CD4-positive, alpha-beta T cell treated with Interleukin-6 for 4 hours (primary cell): ENCODE measurements around the gene SENP6.

Experiments
- DNase-seq: peaks from one replicate; pipeline ENCODE4 v3.0.0-alpha.2; 2020; ENCODE audit warnings: mixed read lengths

The SENP6 gene

DNA sequence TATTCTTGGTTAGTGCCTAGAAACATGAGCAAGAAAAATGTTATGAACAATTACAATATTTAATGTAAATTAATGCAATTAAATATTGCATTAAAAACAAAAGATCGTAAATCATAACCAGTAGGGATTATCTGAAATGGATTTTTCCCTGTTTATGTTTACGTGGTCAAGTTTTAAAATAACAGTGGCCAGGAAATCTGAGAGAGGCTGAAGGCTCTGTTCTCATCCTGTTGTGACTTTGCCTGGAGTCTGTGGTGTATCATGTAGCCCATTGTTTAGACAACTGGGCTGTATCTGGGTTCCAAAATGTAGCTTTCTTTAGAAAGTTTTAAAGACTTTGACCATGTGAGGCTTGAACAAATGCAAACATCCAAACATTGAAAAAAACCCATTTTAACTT lies 149.8 kb downstream of the SENP6 start:
- DNase-seq = no peak

DNA sequence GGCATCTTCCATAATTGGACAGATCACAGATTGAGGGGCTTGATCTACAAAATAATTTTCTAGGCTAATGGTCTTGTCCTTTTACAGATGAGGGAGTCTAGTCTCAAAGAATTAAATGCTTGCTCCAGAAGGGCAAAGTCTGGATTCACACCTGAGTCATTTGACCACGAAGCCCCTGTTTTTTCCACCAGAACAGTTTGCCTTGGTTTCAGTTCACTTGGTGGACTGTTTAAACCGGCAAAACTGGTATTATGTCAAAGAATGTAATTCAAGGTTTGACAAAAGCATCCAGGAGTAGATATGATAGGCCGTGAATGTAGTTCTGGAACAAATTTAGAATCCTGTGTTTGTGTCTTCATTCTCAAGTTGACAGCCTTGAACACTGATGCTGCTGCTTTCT lies 150.7 kb downstream of the SENP6 start:
- no peak for DNase-seq

DNA sequence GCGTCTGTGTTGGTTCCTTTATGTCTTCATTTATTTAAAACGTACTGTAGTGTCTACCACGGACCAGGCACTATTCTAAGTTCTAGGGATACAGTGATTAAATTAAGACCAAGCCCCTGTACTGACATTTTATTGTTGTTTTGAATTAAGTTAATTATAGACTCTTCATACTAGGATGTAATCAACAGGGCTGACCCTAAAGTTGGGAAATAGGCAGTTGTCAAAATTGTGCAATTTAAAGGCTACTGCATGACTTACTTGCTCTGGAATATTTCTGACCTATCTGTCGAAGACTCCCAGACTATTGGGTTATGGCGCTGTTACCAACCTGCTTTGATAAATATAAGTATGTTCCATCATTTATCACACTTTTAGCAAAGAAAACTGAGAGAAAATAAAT lies 154.0 kb downstream of the SENP6 start:
- DNase-seq = no peak

DNA sequence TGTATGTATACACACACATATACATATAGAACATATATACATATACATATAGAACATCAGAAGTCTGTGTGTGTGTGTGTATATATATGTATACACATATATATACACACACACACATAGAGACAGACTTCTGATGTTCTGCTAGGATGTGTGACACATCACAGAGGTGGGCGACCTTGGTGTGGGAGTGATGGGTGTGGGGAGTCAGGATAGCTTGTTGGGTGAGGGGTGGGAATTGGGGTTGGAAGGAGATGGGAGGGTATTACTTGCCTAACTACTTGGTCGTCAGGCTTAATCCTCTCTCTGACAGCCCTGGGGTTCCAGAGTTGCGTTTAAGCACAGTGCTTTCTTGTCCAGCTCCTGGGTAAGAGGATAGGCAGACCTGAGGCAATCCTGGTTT lies 155.6 kb downstream of the SENP6 start:
- DNase-seq = no peak

DNA sequence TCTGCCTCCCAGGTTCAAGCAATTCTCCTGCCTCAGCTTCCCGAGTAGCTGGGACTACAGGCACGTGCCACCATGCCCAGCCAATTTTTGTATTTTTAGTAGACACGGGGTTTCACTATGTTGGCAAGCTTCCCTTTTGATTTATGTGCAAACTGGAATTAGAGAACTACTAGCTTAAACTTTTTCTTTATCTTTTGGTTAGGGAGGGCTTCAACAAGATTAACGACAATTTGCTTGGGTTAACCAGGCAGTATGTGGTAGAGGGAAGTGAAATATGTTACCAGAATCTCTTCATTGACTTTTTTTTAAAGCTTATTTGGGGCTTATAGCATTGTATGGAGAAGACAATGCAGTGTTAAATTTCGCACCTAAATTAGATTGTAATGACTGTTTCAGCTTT lies 156.4 kb downstream of the SENP6 start:
- DNase-seq = no peak

DNA sequence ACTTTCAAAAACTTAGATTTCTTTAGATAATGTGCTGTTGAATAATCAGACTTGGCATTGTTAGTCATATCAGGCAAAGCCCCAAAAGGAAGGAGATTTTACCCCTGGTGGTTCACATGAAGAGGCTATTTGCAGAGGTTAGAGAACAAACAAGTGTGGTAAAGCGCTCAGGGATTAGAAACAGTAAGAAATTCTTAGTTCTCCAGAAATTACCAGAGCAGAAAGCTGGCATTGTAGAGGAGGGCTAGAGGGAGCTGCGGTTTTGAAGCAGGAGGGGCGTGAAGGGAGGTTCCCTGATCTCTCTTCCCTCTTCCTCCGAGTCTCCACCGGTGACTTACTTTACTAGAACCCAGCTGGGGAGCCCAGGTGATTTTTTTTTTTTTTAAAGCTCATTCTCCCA lies 157.5 kb downstream of the SENP6 start:
- DNase-seq = no peak

DNA sequence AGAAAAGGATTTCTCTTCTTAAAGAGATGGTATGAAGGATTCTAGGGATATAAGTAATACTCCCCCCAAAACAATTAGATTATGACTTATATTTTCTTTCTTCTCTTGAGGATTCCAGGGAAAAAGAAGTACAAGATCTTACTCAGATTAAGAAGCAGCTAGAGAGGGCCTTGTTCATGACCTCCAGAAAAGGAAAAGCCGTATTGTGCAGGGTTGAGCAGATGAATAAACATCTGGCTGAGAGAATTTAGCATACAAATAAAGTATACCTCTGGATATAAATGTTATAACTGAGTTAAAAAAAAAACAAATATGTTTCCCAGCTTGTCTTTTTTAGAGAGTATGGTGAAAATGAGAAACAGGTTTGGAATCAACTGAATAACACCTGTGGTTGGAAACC lies 158.6 kb downstream of the SENP6 start:
- DNase-seq = no peak

DNA sequence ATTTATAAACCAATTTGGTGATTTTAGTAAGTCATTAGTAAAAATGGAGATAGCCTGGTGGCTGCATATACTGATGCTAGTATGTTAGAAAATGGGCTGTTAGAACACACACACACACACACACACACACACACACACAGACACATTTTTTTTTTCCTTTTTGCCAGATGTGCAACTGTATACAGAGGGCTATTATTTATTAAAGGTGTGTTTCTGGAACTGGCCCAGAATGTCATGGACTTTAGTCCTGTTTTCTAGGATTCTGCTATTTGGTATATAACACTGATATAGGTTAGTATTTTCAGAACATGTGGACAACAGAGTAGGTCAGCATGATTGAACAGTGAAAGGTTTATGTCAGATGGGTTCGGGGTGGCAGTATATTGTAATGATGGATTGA lies 159.8 kb downstream of the SENP6 start:
- no peak for DNase-seq

DNA sequence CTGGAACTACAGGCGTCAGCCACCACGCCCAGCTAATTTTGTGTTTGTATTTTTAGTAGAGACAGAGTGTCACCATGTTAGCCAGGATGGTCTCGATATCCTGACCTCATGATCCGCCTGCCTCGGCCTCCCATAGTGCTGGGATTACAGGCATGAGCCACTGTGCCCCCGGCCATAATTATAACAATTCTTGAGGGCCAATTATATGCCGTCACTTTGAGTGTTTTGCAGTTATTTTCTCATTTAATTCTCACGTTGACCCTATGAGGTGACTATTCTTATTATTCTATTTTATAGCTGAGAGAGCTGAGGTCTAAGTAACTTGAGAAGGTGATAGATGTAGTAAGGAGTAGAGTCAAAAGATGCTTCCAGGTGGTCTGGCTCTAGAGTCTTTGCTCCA lies 160.4 kb downstream of the SENP6 start:
- no peak for DNase-seq

DNA sequence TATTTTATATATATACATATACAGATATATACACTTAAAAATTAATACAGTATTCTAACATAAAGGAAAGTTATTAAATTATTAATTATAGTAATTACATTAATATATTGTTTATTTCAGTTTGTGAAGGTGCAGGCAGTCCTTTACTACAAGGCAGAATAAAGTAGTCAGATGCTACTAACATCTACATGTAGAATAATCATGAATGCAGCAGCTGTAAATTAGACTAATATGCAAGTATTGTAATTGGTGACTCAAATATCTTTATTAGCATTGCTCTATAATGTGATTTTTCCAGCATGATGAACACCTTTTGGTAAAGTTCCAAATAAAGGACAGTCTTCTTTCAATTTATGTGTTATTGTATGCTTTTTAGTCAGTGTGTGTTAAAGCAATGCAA lies 164.7 kb downstream of the SENP6 start:
- DNase-seq = no peak
